Activated T-helper 1 cell treated with Interleukin-2 at 50 U/mL for 16 hours (primary cell): Measurements from ENCODE around the gene RPS18.

ENCODE experiments used
- DNase-seq: peaks from one replicate; pipeline ENCODE4 v3.0.0-alpha.2; 2020; ENCODE audit warnings: low read depth

The RPS18 gene

GRCh38 chr6:33314943-33315792, 43.3 kb downstream of the RPS18 start:
- no peak for DNase-seq

GRCh38 chr6:33315793-33316602, 44.1 kb downstream of the RPS18 start:
- no peak for DNase-seq

DNA sequence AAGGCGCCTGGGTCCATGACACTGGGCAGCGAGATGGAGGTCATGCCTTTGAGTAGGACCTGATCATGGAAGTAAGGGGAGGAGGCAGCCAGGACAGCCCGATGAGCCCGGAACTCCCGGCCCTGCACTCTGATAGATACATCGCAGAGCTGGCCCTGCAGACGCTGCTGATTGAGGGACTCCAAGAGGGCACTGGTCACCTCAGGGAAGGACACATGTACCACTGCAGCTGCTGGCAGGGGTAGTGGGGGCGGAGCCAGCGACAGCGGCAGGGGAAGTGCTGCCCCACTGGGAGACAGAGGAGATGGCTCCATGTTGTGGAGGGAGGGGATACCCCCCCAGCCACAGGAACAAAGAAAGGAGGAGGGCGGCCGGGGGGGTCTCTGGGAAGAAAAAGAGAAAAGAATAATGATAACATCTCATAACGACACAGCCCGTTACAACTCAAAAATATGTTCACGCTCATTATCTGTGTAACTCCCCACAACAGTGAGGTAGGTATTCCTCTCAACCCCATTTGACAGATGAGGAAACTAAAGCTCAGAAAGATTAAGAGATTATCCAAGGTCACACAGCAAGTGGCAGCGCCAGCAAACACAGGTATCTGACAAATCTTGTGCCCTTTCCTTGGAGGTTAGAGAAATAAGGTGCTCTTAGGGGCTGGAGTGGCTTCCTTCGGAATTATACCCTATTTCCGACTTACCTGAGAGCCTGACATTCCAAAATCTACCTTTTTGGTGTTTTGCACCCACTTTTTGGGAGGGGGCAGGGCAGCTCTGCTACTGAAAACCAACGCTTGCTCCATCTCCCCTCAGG, 44.9 kb downstream of the RPS18 start:
- no peak for DNase-seq

DNA sequence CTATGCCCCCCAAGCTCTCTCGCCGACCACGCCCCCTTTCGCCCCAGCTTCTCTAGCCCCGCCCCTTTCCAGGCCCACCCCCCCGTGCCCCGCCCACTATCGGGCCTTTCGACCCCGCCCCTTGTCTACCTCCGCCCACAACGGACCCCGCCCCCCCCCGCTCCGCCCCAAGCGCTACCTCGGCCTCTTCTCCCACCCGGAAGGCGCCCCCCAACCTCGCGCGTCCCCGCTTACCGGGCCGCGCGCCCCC, 45.5 kb downstream of the RPS18 start:
- peak; percentile 52 for DNase-seq

- peak; percentile 88 for DNase-seq
These were observed 46.0 kb downstream of the RPS18 start, which contains the start of gene ZBTB22 for GRCh38 chr6:33317669-33318425. Gene ZBTB22 (minus strand): TSS chr6:33317744. CDS start chr6:33316916, 828 bp downstream.

- no peak for DNase-seq
These were observed 46.7 kb downstream of the RPS18 start for GRCh38 chr6:33318426-33319073.

- DNase-seq = no peak
These were observed 48.1 kb downstream of the RPS18 start for GRCh38 chr6:33319939-33320314.

- DNase-seq = no peak
These were observed 48.7 kb downstream of the RPS18 start for GRCh38 chr6:33320315-33321181.

GRCh38 chr6:33321227-33321626, 49.4 kb downstream of the RPS18 start:
- DNase-seq = no peak

GRCh38 chr6:33323623-33323948, 51.7 kb downstream of the RPS18 start:
- no peak for DNase-seq

- no peak for DNase-seq
These were observed 52.2 kb downstream of the RPS18 start for GRCh38 chr6:33324125-33324524.
